Measurements from ENCODE around the gene COX10.

The COX10 gene

DNA sequence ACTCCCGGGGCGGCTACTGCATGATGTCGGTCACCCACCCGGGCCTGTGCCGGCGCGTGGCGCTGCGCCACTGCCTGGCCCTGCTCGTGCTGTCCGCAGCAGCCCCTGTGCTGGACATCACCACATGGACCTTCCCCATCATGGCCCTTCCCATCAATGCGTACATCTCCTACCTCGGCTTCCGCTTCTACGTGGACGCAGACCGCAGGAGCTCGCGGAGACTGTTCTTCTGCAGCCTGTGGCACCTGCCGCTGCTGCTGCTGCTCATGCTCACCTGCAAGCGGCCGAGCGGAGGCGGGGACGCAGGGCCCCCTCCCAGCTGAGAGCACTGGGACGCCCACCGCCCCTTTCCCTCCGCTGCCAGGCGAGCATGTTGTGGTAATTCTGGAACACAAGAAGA is 137.6 kb downstream of the COX10 start:
- no peak for DNase-seq (ENCODE audit: low spot score)
- TF ChIP-seq CTCF (IDR thresholded peaks at IDR 0.05; ENCODE audit: extremely low read depth, missing control alignments): no peak

DNA sequence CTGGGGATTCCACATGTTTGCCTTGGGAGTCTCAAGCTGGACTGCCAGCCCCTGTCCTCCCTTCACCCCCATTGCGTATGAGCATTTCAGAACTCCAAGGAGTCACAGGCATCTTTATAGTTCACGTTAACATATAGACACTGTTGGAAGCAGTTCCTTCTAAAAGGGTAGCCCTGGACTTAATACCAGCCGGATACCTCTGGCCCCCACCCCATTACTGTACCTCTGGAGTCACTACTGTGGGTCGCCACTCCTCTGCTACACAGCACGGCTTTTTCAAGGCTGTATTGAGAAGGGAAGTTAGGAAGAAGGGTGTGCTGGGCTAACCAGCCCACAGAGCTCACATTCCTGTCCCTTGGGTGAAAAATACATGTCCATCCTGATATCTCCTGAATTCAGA is 138.5 kb downstream of the COX10 start:
- no peak for TF ChIP-seq CTCF (IDR thresholded peaks at IDR 0.05; ENCODE audit: extremely low read depth, missing control alignments)
- DNase-seq (ENCODE audit: low spot score): no peak

GRCh38 chr17:14209215-14209614 is 139.9 kb downstream of the COX10 start:
- DNase-seq (ENCODE audit: low spot score): no peak
- no peak for TF ChIP-seq CTCF (IDR thresholded peaks at IDR 0.05; ENCODE audit: extremely low read depth, missing control alignments)

- DNase-seq (ENCODE audit: low spot score): no peak
- no peak for TF ChIP-seq CTCF (IDR thresholded peaks at IDR 0.05; ENCODE audit: extremely low read depth, missing control alignments)
Measured at GRCh38 chr17:14211246-14211645, 141.9 kb downstream of the COX10 start.

DNA sequence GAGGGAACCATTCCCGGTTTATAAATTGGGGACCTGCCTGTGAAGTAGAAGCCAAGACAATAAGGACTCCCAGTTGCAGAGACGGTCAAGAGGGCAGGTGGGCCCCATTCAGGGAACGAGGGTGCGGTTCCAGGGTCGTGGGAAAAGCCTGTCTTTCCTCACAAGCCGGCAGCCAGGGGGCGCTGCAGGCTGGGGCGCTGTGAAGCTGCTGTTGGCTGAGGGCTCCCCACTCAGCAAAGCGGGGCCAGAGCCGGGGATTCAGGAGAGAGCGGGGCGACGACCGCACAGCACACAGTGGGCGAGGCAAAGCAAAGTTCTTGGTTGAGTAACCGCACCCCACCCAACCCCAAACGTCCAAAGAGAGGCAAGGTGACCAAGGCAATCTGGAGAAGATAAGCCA is 142.5 kb downstream of the COX10 start:
- peak; percentile 68 for DNase-seq (ENCODE audit: low spot score)
- TF ChIP-seq CTCF (IDR thresholded peaks at IDR 0.05; ENCODE audit: extremely low read depth, missing control alignments): peak; percentile 71

GRCh38 chr17:14212401-14212800 is 143.1 kb downstream of the COX10 start:
- TF ChIP-seq CTCF (IDR thresholded peaks at IDR 0.05; ENCODE audit: extremely low read depth, missing control alignments): no peak
- DNase-seq (ENCODE audit: low spot score): no peak

GRCh38 chr17:14214271-14214670 is 145.0 kb downstream of the COX10 start:
- TF ChIP-seq CTCF (IDR thresholded peaks at IDR 0.05; ENCODE audit: extremely low read depth, missing control alignments): no peak
- no peak for DNase-seq (ENCODE audit: low spot score)

Data from GM20000 (cell line).